Epithelial cell of proximal tubule (primary cell): ENCODE results near the gene DMD. TPM values are rescaled to one million over a fixed set of nuclear protein-coding genes. Genes with fewer than 3 reads are reported as not detected.
"Not testable (repeated sequence)": the region's sequence is repeated elsewhere in the genome, so short reads cannot be mapped to it uniquely, and the experiment has no call there.

Source experiments
- DNase-seq: peaks from one replicate; pipeline ENCODE4 v3.0.0-alpha.2; 2011; ENCODE audit warnings: low read depth
- H3K4me3 ChIP-seq: 2 replicates; pipeline ENCODE4 v1.5.1; 2011; ENCODE audit warnings: low read depth, mild to moderate bottlenecking, low read length
- total RNA-seq: library from RNA; depleted of rRNA; stranded (reverse); fragments of >200 nt; gene quantifications from 2 replicates; pipeline ENCODE4 v1.2.3, GENCODE V29; 2015
- TF ChIP-seq, protein P1 (sequence below): conservative IDR thresholded peaks from 2 replicates; pipeline ENCODE4 v1.5.1; 2012; ENCODE audit warnings: low read depth, mild to moderate bottlenecking, low read length

Gene DMD
- total RNA-seq, 1 donor from 2014 or later, result 1.3 TPM

DNA sequence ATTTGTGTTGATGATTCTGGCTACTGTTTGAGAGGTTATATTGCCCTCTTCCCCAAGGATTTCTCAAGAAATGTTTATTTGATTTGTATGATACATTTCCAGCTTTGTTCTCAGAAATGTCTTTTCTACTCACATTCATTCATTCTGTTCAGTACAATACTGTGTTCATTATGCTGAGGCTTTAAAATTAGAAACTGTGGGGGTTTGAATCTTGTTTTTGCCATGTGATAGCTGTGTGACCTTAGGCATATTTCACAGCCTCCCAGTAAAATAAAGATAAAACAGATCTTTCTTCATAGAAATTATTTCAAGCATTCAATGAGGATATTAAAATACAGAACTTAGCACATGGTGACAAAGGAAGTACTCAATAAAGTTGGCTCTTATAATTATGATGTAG, 123.9 kb downstream of the DMD start:
- TF ChIP-seq, protein P1, sequence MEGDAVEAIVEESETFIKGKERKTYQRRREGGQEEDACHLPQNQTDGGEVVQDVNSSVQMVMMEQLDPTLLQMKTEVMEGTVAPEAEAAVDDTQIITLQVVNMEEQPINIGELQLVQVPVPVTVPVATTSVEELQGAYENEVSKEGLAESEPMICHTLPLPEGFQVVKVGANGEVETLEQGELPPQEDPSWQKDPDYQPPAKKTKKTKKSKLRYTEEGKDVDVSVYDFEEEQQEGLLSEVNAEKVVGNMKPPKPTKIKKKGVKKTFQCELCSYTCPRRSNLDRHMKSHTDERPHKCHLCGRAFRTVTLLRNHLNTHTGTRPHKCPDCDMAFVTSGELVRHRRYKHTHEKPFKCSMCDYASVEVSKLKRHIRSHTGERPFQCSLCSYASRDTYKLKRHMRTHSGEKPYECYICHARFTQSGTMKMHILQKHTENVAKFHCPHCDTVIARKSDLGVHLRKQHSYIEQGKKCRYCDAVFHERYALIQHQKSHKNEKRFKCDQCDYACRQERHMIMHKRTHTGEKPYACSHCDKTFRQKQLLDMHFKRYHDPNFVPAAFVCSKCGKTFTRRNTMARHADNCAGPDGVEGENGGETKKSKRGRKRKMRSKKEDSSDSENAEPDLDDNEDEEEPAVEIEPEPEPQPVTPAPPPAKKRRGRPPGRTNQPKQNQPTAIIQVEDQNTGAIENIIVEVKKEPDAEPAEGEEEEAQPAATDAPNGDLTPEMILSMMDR, result no peak
- DNase-seq, result no peak
- no peak overlapping the region for H3K4me3 ChIP-seq

DNA sequence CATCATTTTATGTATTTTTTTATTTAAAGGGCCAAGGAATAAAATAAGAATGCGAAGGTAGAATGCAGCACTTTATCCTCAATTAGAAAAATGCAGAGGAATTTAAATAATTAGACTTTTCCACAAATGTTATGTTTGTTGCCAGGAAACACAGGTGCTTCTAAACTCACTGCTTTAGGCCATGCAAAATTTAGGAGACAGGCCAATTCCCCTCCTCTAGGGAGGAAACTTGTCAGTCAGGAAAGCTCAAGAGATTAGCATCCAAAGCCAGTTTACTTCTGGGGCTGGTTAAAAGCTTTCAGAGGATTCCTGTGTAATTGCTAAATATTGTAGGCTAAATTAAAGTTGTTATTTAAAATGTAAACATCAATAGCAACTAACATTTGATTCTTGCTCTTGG, 124.5 kb downstream of the DMD start:
- DNase-seq, result no peak
- TF ChIP-seq, protein P1, result no peak
- no peak overlapping the region for H3K4me3 ChIP-seq

DNA sequence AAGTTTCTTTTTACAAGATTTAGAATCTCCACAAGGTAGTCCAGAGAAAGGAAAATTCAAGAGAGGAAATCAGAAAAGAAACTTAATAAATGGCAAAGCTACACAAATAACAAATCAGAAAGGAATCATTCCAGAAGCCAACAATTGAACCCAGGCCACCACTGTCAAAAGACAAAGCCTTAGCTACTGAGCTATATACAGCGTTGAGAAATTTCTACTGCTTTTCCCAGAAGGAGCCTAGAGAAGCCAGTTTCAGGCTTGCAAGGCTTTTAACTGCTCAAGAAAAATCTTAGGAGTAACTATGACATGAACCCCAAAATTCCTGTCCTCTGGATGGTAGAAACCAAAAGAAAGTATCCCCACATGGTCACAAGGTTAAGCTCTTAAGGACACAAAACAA, 129.0 kb downstream of the DMD start:
- no peak for DNase-seq
- no peak overlapping the region for H3K4me3 ChIP-seq
- TF ChIP-seq, protein P1, result no peak

DNA sequence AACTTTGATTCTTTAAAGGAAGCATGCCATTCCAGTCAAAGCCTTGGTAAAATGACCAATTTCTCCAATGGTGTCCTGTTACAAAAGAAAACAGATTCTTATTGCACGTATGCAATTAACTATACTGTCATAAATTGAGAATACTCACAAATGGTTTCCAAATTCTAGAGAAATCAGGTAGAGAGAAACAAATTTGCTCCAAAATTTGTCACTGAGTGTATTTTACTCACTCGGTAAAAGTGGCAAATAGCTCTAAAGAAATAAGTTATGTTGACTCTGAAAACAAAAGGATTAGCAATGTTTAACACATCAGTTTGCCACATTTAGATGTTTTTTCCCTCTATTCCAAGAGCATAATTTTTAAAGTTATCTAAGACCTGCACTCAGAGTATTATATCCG, 133.1 kb downstream of the DMD start:
- H3K4me3 ChIP-seq, result no peak overlapping the region
- no peak for DNase-seq
- TF ChIP-seq, protein P1, result no peak

DNA sequence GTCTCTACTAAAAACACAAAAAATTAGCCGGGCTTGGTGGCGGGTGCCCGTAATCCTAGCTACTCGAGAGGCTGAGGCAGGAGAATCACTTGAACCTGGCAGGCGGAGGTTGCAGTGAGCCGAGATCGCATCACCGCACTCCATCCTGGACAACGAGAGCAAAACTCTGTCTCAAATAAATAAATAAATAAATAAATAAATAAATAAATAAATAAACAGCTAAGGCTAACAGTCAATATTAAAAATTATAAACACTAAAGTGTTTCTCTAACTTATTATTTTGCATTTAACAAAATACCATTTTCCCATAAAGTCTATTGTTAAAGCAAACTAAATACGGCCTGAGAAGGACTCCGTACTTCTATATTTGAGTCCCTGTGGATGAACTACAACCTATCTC, 137.7 kb downstream of the DMD start:
- H3K4me3 ChIP-seq, DNase-seq: not testable (repeated sequence)

DNA sequence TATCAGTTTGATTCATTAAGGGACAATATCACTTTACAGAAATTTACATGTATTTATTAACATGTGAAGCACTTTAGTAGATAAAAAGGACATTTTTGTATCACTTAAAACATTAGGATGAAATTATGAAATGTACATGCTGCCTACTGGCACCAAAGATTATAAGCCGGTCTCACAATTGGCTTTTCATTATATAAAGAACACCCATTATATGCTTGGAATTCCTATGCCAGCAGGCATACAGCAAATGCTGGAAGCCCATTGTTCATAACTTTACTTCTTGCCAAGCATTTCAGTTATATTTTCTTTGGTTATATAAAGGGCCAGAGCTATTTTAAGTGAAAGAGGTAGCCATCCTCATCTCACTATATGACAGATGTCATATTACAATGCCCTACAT, 145.9 kb downstream of the DMD start:
- no peak for DNase-seq
- TF ChIP-seq, protein P1, result no peak
- no peak overlapping the region for H3K4me3 ChIP-seq

DNA sequence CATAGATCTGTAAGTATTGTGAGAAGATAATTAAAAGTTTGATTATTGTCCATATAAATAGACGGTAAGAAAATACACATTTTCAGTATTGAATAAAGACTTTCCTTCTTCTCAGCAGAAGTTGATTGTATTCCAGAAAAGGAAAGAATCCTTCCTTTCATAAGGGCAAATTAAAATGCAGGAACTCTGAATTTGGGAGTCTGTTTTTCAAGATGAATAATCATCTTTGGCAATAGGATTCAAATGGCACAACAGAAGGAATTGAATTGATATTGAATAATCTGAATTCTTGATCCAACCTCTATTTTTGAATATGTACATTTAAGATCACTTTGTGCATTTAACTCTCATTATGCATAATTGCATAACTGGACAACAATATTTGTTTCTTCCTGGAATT, 149.3 kb downstream of the DMD start:
- no peak for DNase-seq
- TF ChIP-seq, protein P1, result no peak
- no peak overlapping the region for H3K4me3 ChIP-seq

DNA sequence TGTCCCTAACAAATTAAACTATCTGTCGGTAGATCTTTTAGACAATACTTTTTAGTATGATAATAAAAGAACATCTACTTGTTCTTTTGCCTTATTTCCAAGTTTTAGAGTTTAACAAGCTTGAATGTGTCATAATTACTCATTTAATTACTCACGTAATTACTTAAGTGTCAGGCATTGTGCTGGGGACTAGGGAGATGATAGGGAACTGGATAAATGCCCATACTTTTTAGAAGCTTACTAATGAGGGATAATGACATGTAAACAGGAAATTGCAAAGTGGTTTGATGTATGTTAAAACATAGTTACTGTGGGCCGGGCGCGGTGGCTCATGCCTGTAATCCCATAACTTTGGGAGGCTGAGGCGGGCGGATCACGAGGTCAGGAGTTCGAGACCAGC, 158.3 kb downstream of the DMD start:
- no peak for DNase-seq
- TF ChIP-seq, protein P1, result no peak
- H3K4me3 ChIP-seq, result no peak overlapping the region
